Fibroblast of mammary gland (primary cell): Measurements from ENCODE around the gene STX8.

Experiments used
- DNase-seq: peaks from one replicate; pipeline ENCODE4 v3.0.0-alpha.2; 2010; ENCODE audit warnings: low read depth
- H3K4me3 ChIP-seq: 2 replicates; pipeline ENCODE4 v1.5.1; 2011; ENCODE audit warnings: low read depth, mild to moderate bottlenecking, low read length, moderate library complexity; ENCODE audit not compliant: control insufficient read depth
- CTCF ChIP-seq: conservative IDR thresholded peaks from 2 replicates; pipeline ENCODE4 v1.5.1; 2011; ENCODE audit warnings: low read depth, low read length, inconsistent platforms; ENCODE audit not compliant: control insufficient read depth, insufficient read depth

Gene STX8

DNA sequence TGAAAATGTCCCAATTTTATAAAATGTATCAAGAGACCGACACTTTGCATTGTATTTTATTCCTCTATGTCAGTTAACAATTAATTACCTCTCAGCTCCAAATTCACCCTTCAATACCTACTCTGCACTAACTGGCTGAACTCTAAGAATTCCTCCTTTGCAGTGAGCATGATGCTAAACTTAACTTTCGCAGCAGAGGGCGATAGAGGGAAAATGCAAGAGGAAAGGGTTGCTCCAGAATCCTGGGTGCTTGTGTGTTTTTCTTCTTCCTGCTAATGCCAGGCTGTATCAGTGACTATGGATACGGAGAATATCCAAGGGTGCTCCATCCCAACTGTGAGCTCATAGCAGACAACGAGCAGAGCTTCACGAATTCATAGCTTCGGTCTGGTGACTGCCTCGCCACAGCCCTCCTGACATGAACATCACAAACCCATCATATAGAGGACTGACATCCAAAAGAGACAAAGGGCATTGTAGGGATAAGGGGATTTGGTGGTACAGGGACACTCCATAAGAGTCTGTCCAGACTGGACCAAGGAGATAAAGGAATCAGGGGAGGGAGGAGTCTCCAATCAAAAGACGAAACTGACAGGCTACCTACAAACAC is 172.9 kb downstream of the STX8 start:
- H3K4me3 ChIP-seq, result no peak overlapping the region
- peak; percentile 59 for TF ChIP-seq CTCF
- DNase-seq, result peak; percentile 56

DNA sequence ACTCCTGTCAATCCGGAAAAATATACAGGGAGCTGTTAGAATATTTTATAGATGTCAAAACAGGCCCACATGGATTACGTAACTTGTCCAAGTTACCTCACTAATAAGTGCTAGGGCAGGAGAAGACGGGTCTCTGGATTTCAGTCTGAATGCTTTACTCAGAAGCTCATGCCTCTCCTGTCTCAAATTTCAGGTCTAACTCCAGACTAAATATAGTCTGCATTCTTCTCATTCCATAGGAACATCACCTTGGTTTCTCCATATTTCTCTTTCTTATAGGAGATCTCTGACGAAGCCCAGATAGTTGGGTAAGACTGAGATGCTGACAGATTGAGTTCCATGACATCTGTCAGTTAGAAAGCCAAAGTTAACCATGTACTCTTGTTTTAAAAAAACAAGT is 174.2 kb downstream of the STX8 start:
- no peak for TF ChIP-seq CTCF
- no peak for DNase-seq

GRCh38 chr17:9389111-9389527 is 186.5 kb downstream of the STX8 start:
- TF ChIP-seq CTCF, result no peak
- H3K4me3 ChIP-seq, result no peak overlapping the region
- DNase-seq, result peak; percentile 92

More for the DNA sequence above, 174.2 kb downstream of the STX8 start:
- no peak overlapping the region for H3K4me3 ChIP-seq

DNA sequence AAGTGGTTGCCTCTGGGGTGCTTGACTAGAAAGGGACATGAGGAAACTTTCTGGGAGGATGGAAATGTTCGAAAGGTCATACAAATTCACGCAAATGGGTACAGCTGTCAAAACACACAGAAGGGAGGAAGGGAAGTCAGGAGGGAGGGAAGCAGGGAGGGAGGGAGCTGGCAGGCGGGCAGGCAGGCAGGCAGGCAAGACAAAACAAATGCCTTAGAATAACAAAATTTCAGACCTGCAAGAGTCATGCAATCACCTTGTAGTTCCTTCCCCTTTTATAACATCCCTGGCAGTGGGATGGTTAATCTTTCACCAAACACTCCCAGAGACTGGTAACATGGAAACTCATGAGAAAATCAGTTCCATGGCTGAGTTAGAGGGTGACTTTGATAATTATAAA is 189.2 kb downstream of the STX8 start:
- DNase-seq, result no peak

GRCh38 chr17:9383826-9384225 is 191.8 kb downstream of the STX8 start:
- DNase-seq, result no peak
- H3K4me3 ChIP-seq, result no peak overlapping the region
- TF ChIP-seq CTCF, result no peak

More for the DNA sequence above, 189.2 kb downstream of the STX8 start:
- TF ChIP-seq CTCF, result no peak
- H3K4me3 ChIP-seq, result no peak overlapping the region

GRCh38 chr17:9382626-9383025 is 193.0 kb downstream of the STX8 start:
- TF ChIP-seq CTCF, result no peak
- H3K4me3 ChIP-seq, result no peak overlapping the region
- no peak for DNase-seq

- TF ChIP-seq CTCF, result no peak
Measured at GRCh38 chr17:9381068-9381467, 194.6 kb downstream of the STX8 start.

More at GRCh38 chr17:9381068-9381467, 194.6 kb downstream of the STX8 start:
- no peak overlapping the region for H3K4me3 ChIP-seq
- no peak for DNase-seq
